NK-92 (cell line): ENCODE data around the gene SIRPB2.

Experiments
- DNase-seq: peaks from one replicate; lab custom pipeline; 2025; ENCODE audit not compliant: unreplicated experiment; lab: John Stamatoyannopoulos, UW

SIRPB2 gene

DNA sequence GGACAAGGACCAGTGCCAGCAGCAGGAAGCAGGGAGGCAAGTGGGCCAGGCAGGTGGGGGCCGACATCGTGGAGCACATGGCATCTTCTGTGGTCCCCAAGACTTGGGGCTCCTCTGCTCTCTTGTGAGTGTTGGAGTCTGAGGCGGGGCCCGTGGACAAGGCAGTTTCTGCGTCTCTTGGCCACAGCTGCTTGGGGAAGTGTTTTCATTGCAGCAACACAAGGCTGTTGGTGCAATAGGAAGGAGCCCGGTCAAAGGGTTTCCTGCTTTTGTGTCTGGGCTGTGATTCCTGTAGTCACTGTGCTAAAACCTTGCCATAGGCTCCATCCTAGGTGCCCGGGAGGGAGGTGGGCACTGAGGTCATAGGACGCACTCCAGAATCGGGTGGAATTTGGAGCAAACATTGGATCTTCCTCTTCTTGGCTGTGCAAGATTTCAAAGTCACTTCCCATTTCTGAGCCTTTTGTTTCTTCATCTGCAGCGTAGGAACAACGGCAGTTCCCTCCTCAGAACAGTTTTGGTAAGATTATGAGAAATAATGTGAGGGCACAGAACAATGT lies at the start of gene SIRPB2:
Gene SIRPB2 (minus strand): TSS at position 140 of the 560 bp plus-strand sequence. CDS start 61 bp downstream, at position 79.
- DNase-seq = no peak

DNA sequence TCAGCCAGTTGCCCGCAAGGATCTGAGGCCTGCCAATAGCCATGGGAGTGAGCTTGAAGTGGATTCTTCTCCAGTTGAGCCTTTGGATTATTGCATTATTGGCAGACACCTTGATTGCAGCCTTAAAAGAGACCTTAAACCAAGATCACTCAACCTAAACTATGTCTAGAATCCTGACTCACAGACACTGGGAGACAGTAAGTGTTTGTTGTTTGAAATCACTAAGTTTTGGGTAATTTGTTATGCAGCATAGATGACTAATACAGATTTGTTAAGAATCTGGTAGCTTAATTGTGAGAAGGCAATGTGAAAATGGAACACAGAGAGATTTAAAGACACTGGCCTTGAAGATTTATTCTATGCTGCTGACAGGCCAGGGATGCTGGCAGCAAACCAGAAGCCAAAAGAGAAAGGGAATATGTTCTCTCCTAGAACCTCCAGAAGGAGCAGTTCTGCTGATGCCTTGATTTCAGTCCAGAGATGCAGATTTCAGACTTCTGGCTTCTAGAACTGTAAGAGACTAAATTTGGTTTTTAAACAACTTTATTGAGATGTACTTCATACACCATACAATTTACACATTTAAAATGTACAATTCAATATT lies 48.7 kb upstream of the SIRPB2 start:
- no peak for DNase-seq

DNA sequence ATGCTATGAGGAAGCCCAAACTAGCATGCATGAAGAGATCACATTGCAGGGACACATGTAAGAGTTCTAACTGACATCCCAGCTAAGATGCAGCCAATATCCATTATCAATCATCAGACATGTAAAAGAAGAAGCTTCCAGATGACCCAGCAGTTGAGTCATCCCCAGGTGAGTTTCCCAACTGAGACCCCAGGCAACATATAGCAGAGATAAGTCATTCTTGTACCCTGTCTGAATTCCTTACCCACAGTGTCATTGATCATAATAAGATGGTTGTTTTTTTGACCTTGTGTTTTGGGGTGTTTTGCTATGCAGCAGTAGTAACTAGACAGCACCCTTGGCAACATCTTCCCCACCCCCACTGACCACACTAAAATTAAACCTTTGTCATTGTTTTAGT lies 47.4 kb upstream of the SIRPB2 start:
- DNase-seq = no peak

DNA sequence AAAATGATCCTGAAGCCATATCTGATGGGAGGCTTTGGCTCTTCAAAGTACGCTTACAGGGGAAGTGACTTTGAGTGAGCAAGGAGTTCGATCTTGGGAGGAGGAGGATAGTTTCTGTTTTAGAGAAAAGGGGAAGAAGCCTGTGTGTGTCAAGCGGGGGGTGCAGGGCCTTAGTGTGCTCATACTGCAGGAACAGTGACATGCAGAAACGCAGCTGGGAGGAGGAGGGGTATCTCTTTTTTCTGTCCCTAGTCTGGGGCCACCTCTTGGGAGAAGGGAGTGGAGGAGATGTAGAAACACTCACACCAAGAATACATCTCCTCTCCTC lies 46.5 kb upstream of the SIRPB2 start:
- DNase-seq = no peak

DNA sequence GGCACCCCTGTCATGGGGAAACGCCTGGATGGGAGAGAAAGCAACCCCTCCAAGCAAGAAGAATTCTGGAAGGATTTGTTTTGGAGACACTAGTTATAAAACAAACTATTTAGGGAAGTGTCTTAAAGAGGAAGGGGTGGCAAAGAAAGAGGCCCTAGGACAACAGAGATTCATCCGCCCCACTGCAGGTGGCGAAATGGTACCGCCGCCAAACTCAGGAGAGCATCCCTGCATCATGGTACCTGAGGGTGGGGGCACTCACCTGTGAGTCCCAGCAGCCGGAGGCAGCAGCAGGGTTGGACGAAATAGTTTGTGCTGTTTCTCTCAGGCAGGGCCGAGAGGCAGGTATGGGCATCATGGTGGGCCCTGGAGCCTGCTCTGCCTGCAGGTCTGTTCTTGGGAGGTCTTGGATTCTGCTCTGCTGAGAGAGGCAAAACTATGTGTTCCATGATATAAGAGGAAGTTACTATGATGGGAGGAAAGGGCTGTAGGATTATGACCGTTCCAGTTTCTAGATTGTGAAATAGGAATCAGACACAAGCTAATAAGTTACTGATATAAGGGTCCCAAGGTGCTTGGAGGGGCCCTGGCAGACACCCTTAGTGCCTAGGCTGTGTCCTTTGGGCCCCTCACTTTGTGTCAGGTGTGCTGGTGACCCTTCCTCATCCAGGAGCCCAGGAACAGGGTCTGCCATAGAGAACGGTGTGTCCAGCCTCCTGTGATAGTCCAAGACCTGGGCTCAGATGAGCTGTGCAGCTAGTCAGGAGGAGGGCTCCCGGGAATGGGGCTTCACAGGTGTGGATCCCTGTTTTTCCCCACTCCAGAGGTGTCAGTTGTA lies 45.9 kb upstream of the SIRPB2 start:
- DNase-seq = no peak

DNA sequence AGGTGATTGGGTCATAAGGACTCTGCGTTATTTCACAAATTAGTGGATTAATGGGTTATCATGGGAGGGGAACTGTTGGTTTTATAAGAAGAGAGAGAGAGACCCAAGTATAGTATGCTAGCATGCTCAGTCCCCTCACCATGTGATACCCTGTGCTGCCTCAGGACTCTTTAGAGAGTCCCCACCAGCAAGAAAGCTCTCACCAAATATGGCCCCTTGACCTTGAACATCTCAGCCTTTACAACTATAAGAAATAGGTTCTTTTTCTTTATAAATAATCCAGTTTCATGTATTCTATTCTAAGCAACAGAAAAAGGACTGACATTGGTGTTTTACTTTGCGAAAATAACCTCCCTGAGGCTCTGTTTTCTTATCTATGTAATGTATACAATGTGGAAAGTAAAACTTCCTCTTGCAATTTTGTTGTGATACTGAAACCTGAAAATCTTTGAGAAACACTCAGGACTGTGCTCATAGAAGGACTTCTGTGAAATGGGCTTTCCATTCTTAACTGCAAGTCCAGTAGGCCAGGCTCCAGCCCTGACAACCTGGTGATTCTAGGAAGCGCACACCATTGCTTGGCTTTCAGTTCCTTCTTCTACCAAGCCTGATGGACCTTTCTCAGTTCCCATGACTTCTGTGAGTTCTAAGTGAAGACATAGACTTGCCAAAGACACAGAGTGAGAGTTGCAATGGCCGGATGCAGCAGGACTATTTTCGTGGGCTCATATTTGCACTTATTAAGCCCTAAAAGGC lies 44.4 kb upstream of the SIRPB2 start:
- no peak for DNase-seq

DNA sequence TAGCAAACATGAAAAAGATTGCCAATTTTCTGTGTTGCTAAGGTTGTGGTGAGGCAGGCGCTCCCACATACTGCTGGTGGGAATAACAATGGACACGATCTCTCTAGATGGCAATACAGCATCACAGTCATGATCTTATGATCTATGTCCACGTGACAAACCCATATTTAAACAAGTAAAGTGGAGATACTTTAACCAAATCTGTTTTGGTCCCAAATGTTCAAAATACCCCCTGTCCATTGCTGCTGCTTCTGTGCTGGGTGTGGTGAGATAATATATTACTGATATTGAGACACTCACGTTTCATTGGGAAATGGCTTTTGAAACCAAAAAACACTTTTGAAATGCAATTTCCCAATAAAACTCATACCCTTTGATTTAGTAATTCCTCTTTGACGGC lies 43.3 kb upstream of the SIRPB2 start:
- no peak for DNase-seq

DNA sequence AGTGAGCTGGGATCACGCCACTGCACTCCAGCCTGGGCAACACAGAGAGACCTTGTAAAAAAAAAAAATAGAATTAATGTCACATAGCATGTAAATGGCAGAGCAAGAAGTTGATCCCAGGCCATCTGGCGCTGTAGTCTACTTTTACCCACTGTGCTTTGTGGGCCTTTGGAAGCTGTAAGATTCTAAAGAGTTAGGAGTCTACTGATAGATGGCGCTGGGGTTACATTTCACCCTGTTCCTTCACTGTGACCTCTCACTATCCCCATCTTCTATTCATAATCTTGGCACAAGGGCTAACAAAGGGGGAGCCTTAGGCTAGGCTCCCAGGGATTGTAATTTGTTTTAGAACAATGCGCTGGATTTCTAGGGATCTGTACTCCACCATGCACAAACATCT lies 41.8 kb upstream of the SIRPB2 start:
- no peak for DNase-seq

DNA sequence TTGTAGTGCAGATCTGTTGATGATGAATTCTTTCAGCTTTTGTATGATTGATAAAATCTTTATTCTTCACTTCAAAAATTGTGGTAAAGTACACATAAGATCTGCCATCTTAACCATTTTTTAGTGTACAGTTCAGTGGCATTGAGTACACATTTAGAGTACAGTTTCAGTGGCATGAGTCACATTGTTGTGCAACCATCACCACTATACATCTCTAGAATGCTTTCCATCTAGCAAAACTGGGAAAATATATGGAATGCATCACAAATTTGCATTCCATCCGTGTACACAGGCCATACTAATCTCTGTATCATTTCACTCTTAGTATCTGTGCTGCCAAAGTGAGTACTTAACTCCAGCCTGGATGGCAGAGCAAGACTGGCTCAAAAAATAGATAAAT lies 37.6 kb upstream of the SIRPB2 start:
- no peak for DNase-seq

DNA sequence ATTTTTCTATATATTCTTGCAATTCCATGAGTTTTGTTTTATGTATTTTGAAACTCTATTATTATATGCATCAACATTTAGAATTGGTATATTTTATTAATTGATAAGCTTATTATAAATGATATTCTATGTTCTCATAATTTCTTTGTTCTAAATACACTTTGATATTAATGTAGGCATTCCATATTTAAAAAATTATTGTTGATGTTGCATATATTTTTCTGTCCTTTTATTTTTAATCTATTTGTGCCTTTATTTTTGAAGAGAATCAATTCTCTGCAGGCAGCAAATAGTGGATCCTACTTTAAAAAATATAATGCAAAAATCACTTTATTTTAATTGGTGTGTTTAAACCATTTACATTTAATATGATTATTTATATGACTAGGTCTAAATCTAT lies 36.7 kb upstream of the SIRPB2 start:
- no peak for DNase-seq

DNA sequence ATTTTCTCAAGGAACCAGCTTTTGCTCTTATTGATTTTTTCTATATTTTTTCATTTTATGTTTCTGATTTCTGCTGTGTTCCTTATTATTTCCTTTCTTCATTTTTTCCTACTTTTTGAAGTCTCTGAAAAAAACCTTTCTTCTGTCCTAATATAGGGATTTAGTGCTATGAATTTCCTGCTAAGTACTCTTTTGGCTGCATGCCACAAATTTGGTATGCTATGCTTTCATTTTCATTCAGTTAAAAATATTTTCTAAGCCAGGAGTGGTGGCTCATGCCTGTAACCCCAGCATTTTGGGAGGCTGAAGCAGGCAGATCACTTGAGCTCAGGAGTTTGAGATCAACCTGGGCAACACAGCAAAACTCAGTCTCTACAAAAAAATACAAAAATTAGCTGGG lies 35.7 kb upstream of the SIRPB2 start:
- DNase-seq = no peak

DNA sequence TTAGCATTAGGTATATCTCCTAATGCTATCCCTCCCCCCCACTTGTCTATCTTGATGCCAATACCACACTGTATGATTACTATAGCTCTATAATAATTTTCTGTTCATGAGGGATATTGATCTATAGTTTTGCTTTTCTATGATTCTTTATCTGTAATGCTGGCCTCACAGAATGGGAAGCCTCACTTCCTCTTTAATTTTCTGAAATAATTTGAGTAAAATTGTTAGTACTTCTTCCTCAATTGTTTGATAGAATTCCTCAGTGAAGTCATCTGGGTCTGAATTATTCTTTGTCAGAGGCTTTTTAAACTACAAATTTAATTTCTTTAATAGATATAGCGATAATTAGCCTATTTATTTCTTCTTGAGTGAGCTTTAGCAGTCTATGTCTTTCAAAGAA lies 35.1 kb upstream of the SIRPB2 start:
- DNase-seq = no peak

DNA sequence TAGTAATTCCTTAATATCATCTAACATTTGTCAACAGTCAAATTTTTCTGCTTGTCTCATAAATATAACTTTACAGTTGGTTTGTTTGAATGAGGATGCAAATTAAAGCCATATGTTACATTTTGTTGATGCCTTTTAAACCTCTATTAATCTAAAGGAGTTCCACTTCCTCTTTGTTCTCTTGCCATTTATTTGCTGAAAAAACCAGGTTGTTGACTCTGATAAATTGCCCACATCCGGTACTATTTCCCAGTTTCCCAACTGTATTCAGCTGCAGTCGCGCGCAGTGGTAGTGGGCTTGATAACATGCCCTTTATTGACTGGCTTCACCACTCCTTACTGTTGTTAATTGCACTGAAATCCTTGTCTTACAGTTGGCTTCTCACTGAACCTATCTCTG lies 32.8 kb upstream of the SIRPB2 start:
- no peak for DNase-seq

DNA sequence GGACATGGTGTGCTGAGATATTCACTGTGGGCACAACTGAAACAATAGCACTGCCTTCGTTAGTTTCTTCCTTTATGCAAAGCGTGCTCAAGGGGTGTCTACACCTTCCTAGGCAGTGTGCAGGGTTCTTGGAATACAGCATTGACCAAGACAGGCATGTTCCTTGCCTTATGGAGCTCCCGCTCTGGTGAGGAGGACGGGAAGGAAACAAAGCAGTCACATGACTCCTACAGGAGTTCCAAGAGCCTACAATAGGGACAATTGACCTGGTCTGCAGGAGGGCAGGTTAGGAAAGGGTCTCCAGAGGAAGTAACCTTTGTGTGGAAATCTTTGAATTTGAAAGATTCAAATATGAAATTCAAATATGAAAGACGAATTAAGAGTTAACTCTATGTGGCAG lies 25.8 kb upstream of the SIRPB2 start:
- no peak for DNase-seq

DNA sequence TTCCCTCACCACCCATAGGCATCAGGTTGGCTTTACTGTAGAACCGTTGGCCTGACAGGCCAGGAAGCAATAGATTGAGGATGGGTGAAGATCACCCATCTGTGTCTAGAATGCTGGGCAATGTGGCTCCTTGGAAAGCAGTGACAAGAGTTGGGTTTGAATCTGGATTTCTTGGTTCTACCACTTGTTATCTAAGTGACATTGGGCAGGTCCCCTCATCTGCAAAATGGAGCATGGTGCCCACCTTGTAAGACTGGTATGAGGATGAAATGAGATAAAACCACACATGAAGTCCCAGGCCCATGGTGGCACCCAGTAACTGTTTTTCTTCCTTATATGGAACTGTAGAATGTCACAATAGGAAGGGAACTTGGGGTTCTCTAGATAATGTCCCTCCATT lies 22.6 kb upstream of the SIRPB2 start:
- DNase-seq = no peak

DNA sequence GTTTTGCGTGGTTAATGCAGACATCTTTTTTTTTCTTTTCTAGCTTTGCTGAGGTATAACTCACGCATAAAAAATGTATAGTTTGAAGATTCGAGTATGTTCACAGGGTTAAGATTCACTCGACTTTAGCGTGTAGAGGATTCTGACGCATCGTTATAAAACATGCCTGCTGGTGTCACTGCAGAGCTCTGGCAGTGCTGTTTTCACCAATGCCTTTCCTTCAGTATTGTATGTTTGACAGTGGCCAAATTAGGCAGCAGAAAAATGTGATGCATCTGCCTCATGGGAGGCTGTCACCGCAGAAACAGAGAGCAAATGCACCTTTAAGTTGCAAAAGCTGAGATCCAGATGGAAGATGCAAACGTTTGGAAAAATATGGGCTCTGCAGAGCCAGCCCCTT lies 18.0 kb upstream of the SIRPB2 start:
- DNase-seq = no peak

DNA sequence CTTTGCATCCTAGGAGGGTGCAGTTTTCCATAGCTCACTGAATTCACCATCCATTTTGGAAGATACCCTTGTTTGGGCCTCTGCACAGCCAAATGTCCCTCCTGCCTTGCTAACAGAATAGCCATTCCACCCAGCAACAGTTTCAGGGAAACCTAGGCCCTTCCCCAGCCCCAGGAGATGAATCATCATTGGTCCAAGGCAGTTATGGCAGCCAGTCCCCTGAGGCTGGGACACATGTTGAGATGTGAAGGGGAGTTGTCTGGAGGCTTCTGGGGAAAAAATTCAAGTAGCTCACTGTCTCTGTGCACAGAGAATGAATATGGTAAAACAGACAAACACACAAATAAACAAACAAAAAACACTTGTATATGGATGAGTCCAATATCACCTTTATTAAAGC lies 17.4 kb upstream of the SIRPB2 start:
- DNase-seq = no peak

DNA sequence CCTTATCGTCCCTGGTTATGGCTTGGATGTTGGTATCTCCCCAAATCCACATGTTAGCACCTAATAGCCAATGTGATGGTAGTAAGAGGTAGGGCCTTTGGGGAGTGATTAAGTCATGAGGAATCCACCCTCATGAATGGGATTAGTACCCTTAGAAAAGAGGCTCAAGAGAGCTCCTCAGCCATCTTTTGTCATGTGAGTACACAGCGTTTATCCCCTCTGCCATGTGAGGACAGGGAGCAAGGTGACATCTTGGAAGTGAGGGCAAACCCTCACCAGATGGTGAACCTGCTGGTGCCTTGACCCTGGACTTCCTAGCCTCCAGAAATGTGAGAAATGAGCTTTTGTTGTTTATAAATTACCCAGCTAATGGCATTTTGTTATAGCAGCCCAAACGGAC lies 16.1 kb upstream of the SIRPB2 start:
- no peak for DNase-seq

DNA sequence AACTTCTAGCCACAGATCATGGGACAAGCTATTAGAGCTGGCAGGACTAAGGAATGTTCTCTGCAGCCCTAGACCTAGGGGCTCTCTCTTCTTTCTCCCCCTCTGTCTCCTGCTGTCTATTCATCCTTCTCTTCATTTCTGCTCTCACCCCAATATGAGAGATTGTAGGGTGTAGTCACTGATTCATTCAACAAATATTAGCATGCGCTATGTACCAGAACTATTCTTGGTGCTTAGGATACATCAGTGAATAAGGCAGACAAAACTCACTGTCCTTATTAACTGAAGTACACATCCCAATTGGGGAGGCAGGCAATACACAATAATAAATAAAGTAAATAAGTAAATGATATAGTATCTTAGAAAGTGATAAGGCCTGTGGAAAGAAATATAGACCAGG lies 14.7 kb upstream of the SIRPB2 start:
- DNase-seq = no peak

DNA sequence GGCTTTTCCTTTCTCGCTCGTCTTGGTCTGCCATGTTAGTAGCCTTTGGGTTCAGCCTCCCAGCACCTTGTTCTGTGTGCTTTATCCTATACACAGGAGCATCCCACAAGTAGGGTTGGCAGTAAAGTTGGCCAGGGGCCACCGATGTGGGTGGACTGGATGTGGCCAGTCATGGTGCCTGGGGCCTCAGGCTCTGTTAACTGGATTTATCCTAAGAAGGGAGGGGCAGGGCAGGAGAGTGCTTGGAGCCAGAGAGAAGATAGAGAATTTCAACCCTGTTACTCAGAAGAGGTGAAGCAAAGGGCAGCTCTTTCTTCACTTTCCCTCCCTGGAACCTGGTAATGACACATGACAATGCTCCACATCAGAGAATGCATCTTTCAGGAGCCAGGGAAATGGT lies 14.1 kb upstream of the SIRPB2 start:
- no peak for DNase-seq

DNA sequence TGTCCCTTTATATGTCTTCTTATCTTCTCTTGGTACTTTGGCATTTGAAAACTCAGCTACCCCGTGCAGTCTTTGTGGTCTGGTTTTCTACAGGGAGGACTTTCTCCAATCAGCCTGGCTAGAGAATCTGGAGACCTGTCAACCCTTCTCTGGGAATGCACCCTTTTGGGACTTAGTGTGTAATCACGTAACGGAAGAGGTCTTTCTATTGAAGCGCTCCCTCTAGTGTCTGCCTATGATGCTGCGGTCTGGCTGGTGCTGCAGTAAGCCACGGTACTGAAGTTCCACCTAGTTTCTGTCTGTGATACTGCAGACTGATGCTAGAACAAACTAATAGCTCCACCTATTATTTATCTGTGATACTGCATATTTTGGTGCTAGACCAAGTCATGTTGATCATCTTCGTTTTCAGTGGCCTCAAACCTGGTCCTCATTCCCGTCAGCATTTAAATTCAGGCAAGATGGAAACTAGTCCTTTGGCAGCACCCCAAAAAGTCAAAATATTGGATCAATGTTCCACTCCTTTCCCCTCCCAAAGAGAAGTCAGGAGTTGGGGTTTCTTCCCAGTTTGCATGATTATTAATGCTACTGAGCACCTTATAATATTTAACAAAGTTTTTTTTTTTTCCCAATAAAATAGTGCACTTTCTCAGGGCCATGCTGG lies 12.5 kb upstream of the SIRPB2 start:
- DNase-seq = no peak
